ENCODE results near the gene LRRN3.

- TF ChIP-seq POLR2A (IDR thresholded peaks at IDR 0.05) (no peak), CTCF (IDR thresholded peaks at IDR 0.05) (no peak)
Measured at GRCh38 chr7:111049971-111050680, 40.8 kb upstream of the LRRN3 start.

All from testis (tissue), 2 donors.